ENCODE measurements around the gene WDR86. TPM values are rescaled to one million over a fixed set of nuclear protein-coding genes. Genes with fewer than 3 reads are reported as not detected.

Gene WDR86
- total RNA-seq, 1 experiment from 2014 or later, result 24.4 TPM

DNA sequence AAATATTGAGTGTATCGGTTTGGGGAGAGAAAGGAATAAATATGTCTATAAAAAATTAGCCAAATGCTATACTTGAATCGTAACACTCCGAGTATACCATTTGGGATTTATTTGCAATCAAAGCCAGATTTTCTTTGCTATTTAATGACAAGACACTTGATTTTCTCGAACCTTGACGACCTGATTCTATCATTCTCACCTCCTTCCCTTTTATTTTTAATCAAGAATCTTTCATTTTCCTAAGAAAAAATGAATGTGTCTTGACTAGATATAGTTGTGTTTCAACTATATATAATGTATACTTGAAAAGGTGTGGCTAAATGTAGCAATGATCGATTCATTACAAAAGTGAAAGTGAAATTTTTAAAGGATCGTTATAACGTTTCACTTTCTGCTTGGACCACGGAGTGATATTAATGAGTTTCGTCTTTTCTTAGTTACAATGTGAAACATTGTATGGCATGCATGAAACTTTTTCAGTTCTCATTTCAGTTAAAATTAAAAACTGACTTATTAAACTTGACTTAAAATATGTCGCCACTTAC, 67.7 kb downstream of the WDR86 start:
- DNase-seq (ENCODE audit: low spot score), result no peak
- Mint-ChIP-seq H3K4me1 (peaks cover 3% of the 10 kb centered on the region; the same call in 1 of the 2 replicates), H3K36me3 (peaks cover 12% of the 10 kb centered on the region), H3K9me3 (0 out of 2 replicates have a peak, but pooled peaks cover 3% of the 10 kb centered on the region), H3K4me3 (peak overlapping the region; percentile 76), H3K27ac (peak overlapping the region; percentile 76; the same call in 1 of the 2 replicates), H3K27me3 (ENCODE audit: low read depth) (peaks cover 14% of the 10 kb centered on the region)
- POLR2A ChIA-PET, result interaction anchor here (1.3 to 1.4 kb wide), 2 partner anchors 38 to 39 kb away, joined by 3 to 9 read pairs; no protein-coding TSS in a partner anchor
- no peak for ATAC-seq
- CTCF ChIA-PET, result interaction anchor here (0.9 to 2.3 kb wide), 9 partner anchors 9 to 115 kb away, joined by 3 to 35 read pairs (median 5); partner anchors contain the start of gene ABCF2
- TF ChIP-seq RELA (CRISPR knock-in tag; IDR thresholded peaks at IDR 0.05; ENCODE audit: borderline replicate concordance) (no peak), ZNF416 (CRISPR knock-in tag; IDR thresholded peaks at IDR 0.05) (no peak), RORB (CRISPR knock-in tag; IDR thresholded peaks at IDR 0.05) (no peak), KAT7 (CRISPR knock-in tag; IDR thresholded peaks at IDR 0.05; ENCODE audit: borderline replicate concordance) (no peak), CREM (CRISPR knock-in tag; IDR thresholded peaks at IDR 0.05) (no peak), SOX15 (CRISPR knock-in tag; IDR thresholded peaks at IDR 0.05) (no peak), ZNF671 (CRISPR knock-in tag; IDR thresholded peaks at IDR 0.05) (no peak), CDX4 (CRISPR knock-in tag; IDR thresholded peaks at IDR 0.05; ENCODE audit: borderline replicate concordance) (no peak)
- TF ChIP-seq, protein P1, sequence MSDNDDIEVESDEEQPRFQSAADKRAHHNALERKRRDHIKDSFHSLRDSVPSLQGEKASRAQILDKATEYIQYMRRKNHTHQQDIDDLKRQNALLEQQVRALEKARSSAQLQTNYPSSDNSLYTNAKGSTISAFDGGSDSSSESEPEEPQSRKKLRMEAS (CRISPR knock-in tag; IDR thresholded peaks at IDR 0.05), result no peak

GRCh38 chr7:151341357-151342101, 68.3 kb downstream of the WDR86 start, which contains the start of gene NUB1:
NUB1 (plus strand) TSS chr7:151341812; CDS start chr7:151345350, 3,538 bp downstream.
- ATAC-seq, result peak; percentile 97
- POLR2A ChIA-PET, result interaction anchor here (1.3 to 1.4 kb wide), 2 partner anchors 37 to 39 kb away, joined by 3 to 9 read pairs; no protein-coding TSS in a partner anchor
- H3K4me1 Mint-ChIP-seq, result peaks cover 3% of the 10 kb centered on the region; the same call in 1 of the 2 replicates
- peaks cover 7% of the 10 kb centered on the region for H3K36me3 Mint-ChIP-seq
- H3K27me3 Mint-ChIP-seq (ENCODE audit: low read depth), result peaks cover 14% of the 10 kb centered on the region
- H3K9me3 Mint-ChIP-seq, result 0 out of 2 replicates have a peak, but pooled peaks cover 3% of the 10 kb centered on the region
- peak within 1 kb of the TSS; percentile 76; the same call in 1 of the 2 replicates for H3K27ac Mint-ChIP-seq
- CTCF ChIA-PET, result interaction anchor here (0.9 to 2.3 kb wide), 13 partner anchors 10 to 114 kb away, joined by 3 to 35 read pairs (median 4); partner anchors contain the start of gene ABCF2
- peak within 1 kb of the TSS; percentile 76 for H3K4me3 Mint-ChIP-seq
- peak; percentile 93 for DNase-seq (ENCODE audit: low spot score)
- TF ChIP-seq FOXK1 (CRISPR knock-in tag; IDR thresholded peaks at IDR 0.05) (peak; percentile 100), CBFB (CRISPR knock-in tag; IDR thresholded peaks at IDR 0.05; ENCODE audit: low read depth) (no peak), ARID4B (CRISPR knock-in tag; IDR thresholded peaks at IDR 0.05; ENCODE audit: borderline replicate concordance) (peak; percentile 60; the same call in 1 of the 2 replicates), E2F4 (CRISPR knock-in tag; IDR thresholded peaks at IDR 0.05; ENCODE audit: borderline replicate concordance, low read depth) (no peak), HMGA2 (CRISPR knock-in tag; IDR thresholded peaks at IDR 0.05) (no peak), CREM (CRISPR knock-in tag; IDR thresholded peaks at IDR 0.05) (peak; percentile 64; the same call in 1 of the 2 replicates), TEAD4 (CRISPR knock-in tag; IDR thresholded peaks at IDR 0.05) (no peak), E2F5 (CRISPR knock-in tag; IDR thresholded peaks at IDR 0.05) (peak; percentile 92), MYBL2 (CRISPR knock-in tag; IDR thresholded peaks at IDR 0.05) (peak; percentile 29; the same call in 1 of the 2 replicates), ZNF671 (CRISPR knock-in tag; IDR thresholded peaks at IDR 0.05) (no peak), NR1H2 (CRISPR knock-in tag; IDR thresholded peaks at IDR 0.05) (no peak), GABPB1 (CRISPR knock-in tag; IDR thresholded peaks at IDR 0.05) (peak; percentile 84; the same call in 1 of the 2 replicates), FOXJ3 (CRISPR knock-in tag; IDR thresholded peaks at IDR 0.05; ENCODE audit: borderline replicate concordance) (no peak), PRRX2 (CRISPR knock-in tag; IDR thresholded peaks at IDR 0.05) (no peak), E2F1 (CRISPR knock-in tag; IDR thresholded peaks at IDR 0.05) (no peak)
- TF ChIP-seq, protein P2, sequence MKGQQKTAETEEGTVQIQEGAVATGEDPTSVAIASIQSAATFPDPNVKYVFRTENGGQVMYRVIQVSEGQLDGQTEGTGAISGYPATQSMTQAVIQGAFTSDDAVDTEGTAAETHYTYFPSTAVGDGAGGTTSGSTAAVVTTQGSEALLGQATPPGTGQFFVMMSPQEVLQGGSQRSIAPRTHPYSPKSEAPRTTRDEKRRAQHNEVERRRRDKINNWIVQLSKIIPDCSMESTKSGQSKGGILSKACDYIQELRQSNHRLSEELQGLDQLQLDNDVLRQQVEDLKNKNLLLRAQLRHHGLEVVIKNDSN (CRISPR knock-in tag; IDR thresholded peaks at IDR 0.05), result no peak
